ENCODE data around the gene CFAP53. TPM values are rescaled to one million over a fixed set of nuclear protein-coding genes. Genes with fewer than 3 reads are reported as not detected.

CFAP53 gene
- total and polyA plus RNA-seq, 2 of the 13 experiments (the other 11 are each of a cell fraction or from before 2014, with no cell fraction given), result 0.05 to 0.07 TPM

- TF ChIP-seq GATA4 (IDR thresholded peaks at IDR 0.05; ENCODE audit: borderline replicate concordance, low read depth) (peak; percentile 88), ZNF33A (CRISPR knock-in tag; IDR thresholded peaks at IDR 0.05; ENCODE audit: borderline replicate concordance) (peak; percentile 78; the same call in 1 of the 2 replicates), ZNF362 (CRISPR knock-in tag; IDR thresholded peaks at IDR 0.05; ENCODE audit: borderline replicate concordance) (no peak), ASH2L (IDR thresholded peaks at IDR 0.05; ENCODE audit: insufficient read length, low read depth, low read length) (peak; percentile 38), ZFX (CRISPR knock-in tag; IDR thresholded peaks at IDR 0.05; ENCODE audit: low read depth) (peak; percentile 74; the same call in 1 of the 2 replicates), ZNF607 (CRISPR knock-in tag; IDR thresholded peaks at IDR 0.05; ENCODE audit: borderline replicate concordance) (no peak), MLX (CRISPR knock-in tag; IDR thresholded peaks at IDR 0.05) (no peak), PHF20 (CRISPR knock-in tag; IDR thresholded peaks at IDR 0.05) (peak; percentile 78), ZNF335 (CRISPR knock-in tag; IDR thresholded peaks at IDR 0.05) (peak; percentile 97), ZXDC (CRISPR knock-in tag; IDR thresholded peaks at IDR 0.05) (peak; percentile 77; the same call in 1 of the 2 replicates), PREB (CRISPR knock-in tag; IDR thresholded peaks at IDR 0.05) (no peak), ARID5B (CRISPR knock-in tag; IDR thresholded peaks at IDR 0.05) (peak; percentile 8; the same call in 1 of the 2 replicates), CEBPZ (IDR thresholded peaks at IDR 0.05; ENCODE audit: low read length) (no peak), ZNF879 (CRISPR knock-in tag; IDR thresholded peaks at IDR 0.05) (no peak)
Observed at GRCh38 chr18:50287441-50288347, 21.4 kb upstream of the CFAP53 start, which contains the start of gene CXXC1 (continued).
